GM12801 (cell line): ENCODE measurements around the gene PRSS38.

ENCODE experiments used
- TF ChIP-seq, protein P1 (sequence below): IDR thresholded peaks from one replicate; pipeline ENCODE4 v1.5.1; 2011; ENCODE audit warnings: control low read depth; ENCODE audit not compliant: insufficient read length; ENCODE audit errors: extremely low read depth

PRSS38 gene

DNA sequence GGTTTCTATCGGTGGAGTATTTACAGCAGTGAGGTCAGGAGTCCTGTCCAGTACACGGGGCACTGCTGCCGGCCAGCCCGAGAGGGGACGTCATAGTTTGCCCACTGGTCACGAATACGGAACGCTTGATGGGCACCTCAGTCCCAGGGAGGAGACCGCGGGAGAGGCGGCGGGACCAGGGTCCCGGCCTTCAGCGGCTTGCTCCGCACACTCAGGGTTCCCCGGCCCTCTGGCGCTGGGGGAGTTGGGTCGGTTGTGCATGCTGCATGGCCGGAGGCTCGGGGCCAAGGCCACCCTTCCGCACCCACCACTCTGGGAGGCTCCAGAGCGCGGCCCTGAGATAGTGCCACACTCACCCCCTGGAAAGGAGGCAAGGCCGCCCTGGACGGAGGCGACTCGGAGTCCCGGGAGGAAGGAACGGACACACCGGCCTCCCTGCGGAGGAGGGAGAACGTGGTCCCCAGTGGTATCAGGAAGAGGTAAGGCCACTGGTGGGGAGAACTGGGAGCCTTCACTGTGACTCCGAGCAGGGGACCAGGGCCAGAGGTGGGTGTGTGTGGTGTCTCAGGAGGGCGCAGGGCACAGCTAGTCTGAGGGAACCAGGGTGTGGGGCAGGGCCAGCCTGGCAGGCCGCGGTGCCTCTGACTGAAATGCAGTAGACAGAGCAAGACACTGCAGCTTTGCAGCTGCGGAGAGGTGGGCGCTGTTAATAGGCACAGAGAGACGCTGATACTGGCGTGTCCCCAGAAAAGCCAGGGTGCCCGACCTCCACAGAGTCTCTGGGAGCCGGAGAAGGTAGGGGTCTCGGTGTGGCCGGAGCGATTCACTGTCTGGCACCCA is 28.6 kb upstream of the PRSS38 start:
- TF ChIP-seq, protein P1, sequence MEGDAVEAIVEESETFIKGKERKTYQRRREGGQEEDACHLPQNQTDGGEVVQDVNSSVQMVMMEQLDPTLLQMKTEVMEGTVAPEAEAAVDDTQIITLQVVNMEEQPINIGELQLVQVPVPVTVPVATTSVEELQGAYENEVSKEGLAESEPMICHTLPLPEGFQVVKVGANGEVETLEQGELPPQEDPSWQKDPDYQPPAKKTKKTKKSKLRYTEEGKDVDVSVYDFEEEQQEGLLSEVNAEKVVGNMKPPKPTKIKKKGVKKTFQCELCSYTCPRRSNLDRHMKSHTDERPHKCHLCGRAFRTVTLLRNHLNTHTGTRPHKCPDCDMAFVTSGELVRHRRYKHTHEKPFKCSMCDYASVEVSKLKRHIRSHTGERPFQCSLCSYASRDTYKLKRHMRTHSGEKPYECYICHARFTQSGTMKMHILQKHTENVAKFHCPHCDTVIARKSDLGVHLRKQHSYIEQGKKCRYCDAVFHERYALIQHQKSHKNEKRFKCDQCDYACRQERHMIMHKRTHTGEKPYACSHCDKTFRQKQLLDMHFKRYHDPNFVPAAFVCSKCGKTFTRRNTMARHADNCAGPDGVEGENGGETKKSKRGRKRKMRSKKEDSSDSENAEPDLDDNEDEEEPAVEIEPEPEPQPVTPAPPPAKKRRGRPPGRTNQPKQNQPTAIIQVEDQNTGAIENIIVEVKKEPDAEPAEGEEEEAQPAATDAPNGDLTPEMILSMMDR: no peak

DNA sequence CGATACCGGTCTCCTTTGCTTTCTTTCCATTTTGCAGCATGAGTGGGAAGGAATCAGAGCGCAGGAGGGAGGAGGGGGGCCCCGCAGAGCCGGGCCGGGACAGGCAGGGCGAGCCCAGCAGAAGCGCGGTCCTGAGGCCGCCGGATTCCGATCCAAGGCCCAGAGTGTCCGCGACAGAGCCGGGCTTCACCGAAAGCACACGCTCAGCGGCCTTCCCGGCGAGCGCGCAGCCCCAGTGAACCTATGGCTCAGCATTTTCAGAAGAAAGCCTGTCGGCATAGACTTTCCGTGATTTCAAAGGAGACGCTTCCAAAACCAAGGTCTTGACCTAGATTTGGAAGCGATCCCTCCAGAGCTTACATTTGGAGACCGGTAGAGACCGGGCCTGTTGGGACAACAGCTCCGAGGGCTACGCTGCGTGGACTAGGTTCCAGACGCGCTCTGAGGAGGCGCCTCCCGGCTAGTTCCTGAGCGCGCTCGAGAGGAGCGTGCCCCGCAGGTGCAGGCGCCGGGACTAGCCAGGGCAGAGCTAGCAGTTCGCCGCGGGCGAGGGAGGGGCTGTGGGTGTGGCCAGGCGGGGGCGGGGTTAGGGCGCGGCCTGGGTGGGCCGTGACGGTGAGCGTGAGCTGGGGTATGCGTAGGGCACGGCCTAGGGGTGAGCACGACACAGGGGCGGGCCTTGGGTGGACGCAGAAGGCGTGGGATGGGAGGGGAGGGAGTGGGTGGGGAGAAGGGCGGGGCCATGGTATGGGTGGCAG is 27.8 kb upstream of the PRSS38 start:
- TF ChIP-seq, protein P1: no peak

DNA sequence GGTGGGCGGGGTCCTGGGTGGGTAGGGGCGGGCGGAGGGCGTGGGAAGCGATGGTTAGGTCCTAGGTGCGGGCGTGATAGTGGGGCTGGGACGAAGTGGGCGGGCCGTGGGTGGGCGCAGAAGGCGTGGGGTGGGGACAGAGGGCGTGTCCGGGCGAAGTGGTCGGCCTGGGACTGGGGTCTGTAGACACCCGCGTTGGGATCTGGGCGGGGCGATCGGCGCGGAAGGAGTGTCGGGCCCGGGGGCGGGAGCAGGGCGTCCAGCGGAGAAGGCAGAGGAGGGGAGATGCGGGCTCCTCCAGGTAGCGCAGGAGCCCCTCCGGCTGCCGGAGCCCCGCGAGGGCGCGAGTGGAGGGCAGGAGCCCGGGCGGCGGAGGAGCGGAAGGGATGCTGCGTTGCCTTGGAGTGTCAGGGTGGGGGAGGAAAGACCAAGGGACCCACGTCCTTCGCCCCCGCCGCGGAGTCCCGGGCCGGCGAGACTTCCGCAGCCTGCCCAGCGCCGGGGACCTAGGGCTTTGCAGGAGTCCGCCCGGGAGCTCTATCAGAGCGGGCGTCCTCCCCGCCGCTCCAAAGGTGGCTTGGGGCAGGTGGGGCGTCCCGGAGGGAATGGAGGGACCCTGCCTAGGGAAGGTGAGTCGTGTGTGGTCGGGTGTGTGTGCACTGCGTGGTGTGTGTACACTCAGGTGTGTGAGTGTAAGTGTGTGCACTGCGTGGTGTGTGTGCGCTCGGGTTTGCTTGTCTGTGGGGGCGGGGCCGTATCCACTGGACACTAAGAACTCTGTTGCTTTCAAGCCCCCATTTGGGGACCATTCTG is 27.0 kb upstream of the PRSS38 start:
- TF ChIP-seq, protein P1: no peak

DNA sequence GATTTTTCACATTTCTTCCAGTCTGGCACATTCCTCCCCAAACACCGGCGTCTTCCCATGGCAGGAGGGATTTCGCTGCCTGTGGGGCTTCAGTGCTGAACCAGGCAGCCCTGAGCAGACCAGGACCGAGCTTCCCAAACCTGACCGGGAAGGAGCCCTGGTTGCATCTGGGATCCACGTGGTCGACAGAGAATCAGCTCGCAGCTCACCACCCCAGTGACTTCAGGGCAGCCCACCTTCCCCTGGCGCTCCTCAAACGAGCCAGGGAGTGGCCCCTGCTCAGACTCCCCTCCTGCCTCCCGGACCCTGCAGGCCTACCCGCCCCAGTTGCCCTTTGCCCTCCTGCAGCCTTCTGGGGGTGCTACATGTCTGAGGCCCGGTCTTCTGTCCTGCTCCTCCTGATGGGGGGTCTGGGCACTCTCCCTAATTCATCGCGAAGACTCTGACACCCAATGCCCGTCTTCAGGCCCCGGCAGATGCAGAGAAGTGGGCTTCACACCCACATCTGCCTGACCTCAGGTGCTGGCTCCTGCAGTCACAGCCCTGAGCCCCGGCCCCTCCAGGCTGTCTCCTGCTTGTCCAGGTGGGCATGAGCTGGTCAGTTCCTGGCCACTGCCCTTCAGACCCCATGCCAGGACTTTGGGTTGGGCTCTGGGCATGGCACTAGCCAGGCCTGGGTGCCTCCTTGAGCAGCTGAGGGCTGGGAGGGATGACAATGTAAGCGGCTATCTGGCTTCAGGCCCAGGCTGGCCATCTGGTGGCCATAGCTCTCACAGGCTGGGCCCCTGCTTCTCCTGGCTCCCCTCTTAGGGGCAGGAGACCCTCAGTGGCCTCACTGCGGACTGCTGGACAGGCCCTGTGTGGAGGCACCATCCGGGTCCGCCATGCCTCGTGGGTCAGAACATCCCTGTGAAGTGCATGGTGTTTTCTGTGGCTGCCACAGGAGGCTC is 26.1 kb upstream of the PRSS38 start:
- TF ChIP-seq, protein P1: no peak

DNA sequence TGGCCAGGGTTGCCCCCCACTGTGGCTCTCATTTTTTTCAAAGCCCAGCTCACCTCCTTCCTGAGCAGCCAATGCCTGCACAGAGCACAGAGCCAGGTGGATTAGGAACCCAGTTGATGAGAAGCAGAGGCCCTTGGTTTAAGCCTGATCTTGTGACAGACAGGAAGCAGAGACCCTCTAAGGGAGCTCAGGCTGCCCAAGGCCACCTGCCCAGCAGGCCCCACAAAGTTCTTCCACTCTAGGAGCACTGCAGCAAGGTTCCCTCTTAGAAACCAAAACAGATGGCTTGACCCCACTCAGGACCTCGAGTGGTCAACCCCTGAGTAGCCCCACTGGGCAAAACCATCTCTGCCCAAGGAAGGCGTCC is 25.5 kb upstream of the PRSS38 start:
- TF ChIP-seq, protein P1: no peak

DNA sequence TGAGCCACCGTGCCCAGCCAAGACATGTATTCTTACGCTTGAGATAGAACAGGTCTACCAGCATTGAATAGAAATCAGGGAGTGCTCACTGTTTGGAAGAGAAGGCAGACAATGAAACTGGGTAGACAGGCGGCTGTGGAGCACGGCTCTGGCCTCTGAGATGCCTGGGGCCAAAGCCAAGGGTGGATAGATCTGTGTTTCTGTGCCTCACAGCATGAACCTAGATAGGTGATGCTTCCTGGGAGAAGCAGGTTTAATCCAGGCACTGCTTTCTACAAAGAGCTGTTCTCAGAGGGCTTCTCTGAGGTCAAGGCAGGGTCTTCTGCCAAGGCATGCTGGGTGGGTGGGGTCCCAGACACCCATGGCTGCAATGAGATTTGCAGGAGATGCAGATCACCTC is 24.6 kb upstream of the PRSS38 start:
- TF ChIP-seq, protein P1: no peak
